ENCODE data around the gene COG5. TPM values are rescaled to one million over a fixed set of nuclear protein-coding genes. Genes with fewer than 3 reads are reported as not detected.

Gene COG5
- total and polyA plus RNA-seq, 2 of the 8 experiments (the other 6 are each of a cell fraction or from before 2014, with no cell fraction given), result 10.5 to 28.1 TPM

DNA sequence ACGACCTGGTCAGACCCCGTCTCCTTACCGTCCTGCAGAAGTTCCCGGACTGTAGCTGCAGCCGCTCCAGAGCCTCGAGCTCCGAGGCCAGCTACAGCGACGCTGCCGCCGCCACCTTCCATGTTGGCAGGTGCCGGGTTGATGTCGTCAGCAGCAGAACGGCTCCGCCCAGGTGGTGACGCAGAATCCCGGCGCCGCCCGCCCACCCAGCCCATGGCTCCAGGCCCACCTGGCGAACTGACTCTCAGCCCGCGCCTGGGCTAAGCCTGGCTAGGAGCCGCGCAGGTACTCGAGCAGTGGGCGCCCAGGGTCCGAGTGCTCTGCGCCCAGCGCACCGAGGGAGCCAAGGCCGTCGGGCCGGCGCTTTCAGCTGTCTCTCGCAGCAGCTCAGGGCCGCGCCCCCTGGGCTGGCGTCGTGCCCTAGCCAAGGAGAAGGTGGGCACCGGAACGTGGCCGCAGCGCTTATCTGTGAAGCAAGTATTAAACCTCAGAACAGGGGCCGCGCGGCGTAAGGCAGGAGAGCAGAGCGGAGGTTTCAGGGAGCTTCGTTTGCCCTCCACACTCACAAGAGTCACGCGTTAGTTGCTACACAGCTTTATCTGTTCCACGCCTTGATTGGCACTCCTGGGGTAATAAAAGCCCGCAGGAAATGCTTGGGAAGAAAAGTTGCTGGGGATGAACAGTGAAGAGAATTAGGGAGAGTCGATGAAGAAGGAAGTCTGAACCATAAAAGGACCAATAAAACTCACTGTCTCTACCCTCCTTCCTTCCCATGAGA is at the start of gene COG5, which contains the start of gene DUS4L (continued):
- TF ChIP-seq RBBP5 (IDR thresholded peaks at IDR 0.05; ENCODE audit: borderline replicate concordance, low read depth, low read length) (peak; percentile 64; the same call in 1 of the 2 replicates), JUN (IDR thresholded peaks at IDR 0.05; ENCODE audit: low read depth, low read length) (no peak), SIX5 (IDR thresholded peaks at IDR 0.05; ENCODE audit: low read depth, low read length) (no peak), KDM4A (IDR thresholded peaks at IDR 0.05; ENCODE audit: low read depth, low read length, severe bottlenecking) (peak; percentile 76)
